Posterior vena cava (tissue), 2 donors: Measurements from ENCODE around the gene KLHL29. TPM values are rescaled to one million over a fixed set of nuclear protein-coding genes. Genes with fewer than 3 reads are reported as not detected.

Source experiments
- DNase-seq: peaks from one replicate; pipeline ENCODE4 v3.0.0-alpha.2; 2020; ENCODE audit warnings: low spot score
- intact Hi-C, 2 donors: fragments of 100-400 bp; cut with DNase I; formaldehyde crosslinking; loops; one replicate each; pipeline versions ENCODE4 v1.14.1 to v1.14.2; 2022 to 2023
- total RNA-seq, 2 donors: library from RNA; stranded (reverse); fragmentation: NEBNext Ultra II Directional; extraction: Animal tissue kit (Norgen Biotek cat#: 25700); gene quantifications; one replicate each; pipeline ENCODE4 v1.2.1, GENCODE V29; 2021
- donor health status: DM: yes; HTN: yes; CAD: no.
- donor health status: DM: yes; HTN: yes; CAD: no.

KLHL29 gene
- total RNA-seq, 2 donors from 2014 or later, result 9.9 to 10.6 TPM

DNA sequence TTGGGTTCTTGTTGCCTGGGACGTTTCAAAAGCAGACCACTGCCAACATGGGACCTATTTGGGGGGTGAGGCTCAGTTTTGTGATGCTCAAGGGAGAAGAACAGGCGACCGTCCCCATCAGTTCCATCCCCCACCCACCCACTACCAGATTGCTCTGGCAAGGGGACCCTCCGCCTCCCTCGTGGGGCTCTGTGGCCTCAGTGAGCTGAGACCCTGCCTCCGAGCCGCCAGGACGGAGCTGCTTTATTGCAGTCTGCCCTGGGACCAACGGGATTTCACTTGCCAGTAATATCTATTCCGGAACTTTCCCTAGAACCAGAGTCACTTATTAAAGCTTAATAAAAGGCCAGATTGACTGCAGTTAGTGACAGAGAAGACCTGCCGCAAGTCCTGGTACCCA, 146.3 kb downstream of the KLHL29 start:
- intact Hi-C loops, result no loop called here

DNA sequence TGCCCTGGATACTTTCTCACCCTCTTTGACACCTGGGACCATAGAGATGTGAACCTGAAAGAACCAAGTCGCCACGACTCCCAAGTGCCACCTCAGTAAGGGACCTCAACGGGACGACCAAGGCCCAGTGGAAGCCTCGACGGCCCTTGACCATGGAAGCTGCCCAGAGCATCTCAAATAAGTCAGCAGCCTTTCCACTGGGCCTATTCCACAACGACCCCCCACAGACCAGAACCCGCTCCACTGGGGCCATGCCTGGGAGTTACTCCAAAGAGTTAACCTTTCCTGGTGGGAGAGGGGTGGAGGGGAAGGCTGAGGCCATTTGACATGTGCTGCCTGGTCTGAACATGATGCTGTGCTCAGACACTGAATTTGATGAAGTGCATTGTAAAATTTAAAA, 146.9 kb downstream of the KLHL29 start:
- no peak for DNase-seq
- intact Hi-C loops, result no loop called here

More for the DNA sequence above, 146.3 kb downstream of the KLHL29 start:
- no peak for DNase-seq

DNA sequence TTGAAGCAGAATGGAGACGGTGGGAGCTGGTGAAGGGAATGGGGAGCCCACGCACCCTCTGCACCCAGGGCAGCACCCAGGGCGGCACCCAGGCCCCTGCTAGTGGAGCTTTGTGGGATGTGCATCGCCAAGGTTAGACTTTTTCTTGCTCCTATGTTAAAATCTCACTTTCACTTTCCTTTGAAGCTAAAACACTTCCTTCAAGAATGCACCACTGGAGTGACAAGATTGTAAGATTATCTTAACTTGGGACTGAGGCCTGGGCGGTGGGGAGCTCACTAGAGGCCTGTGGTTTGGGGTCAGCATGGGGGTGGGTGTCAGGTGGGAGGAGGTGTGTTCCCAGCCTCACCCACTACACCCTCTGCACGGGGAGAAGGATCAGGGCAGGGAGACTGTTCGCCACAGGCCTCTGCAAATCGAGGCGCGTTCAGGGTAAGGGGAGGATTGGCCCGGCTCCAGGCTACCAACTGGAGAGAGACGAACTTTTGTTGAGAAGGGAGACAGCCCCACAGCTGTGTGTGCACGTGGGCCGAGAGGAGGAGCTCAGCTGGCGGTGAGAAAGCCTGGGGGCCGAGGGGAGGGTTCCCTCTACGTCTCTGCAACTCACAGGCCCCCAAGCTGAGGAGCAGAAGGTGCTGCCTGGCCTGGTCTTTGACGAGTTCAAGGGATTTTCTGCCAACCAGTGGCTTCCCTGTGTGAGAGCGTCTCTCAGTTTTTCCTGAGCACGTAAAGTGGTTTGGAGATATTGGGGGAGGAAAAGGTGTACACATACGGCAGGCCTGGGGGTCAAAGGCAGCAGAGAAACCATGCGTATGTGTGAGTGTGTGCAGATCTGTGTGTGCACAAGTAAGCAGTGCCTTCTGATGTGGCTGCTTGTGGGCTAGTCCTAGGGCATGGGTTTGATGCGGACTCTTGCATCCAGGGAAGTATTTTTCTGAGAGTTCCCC, 147.7 kb downstream of the KLHL29 start:
- no peak for DNase-seq
- intact Hi-C loops, result no loop called here

- no peak for DNase-seq
- intact Hi-C loops, result no loop called here
These were observed 148.3 kb downstream of the KLHL29 start for GRCh38 chr2:23533338-23533695.

DNA sequence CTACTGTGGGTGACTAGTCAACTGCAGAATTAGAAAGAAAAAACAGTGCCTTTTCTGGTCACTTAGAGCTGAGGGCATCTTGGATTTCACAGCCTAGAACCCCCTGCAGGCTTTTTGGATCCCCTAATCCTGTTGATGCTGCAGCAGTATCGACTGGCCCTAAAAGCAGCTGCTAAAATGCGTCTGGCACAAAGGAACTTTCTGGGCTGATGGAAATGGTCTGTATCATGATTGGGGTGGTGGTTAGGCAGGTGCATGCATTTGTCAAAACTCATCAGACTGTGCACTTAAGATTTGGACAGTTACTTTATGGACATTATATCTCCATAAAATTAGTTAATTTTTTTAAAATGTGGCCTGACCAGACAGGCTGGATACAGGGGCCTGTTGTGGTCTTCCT, 149.8 kb downstream of the KLHL29 start:
- DNase-seq, result no peak
- intact Hi-C loops, result no loop called here

DNA sequence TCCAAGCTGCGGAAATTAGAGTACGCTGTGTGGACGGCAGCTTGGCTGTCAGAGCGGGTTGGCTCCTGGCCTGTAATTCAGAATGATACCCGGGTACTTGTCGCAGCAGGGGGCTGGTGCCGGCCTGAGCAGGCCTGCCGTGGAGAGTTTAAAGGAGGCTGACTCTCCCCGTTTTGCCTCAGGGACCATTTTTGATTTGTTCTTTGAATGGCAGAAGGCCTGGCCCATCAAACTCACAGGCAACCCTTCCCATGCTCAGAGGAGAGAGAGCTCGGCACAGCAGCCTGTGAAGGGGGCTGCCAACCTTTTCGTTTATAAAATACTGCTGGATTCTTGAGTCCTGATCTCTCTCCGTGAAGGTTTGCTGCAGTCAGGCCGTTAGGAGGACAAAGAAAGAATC, 151.3 kb downstream of the KLHL29 start:
- DNase-seq, result no peak
- intact Hi-C loops, result no loop called here

DNA sequence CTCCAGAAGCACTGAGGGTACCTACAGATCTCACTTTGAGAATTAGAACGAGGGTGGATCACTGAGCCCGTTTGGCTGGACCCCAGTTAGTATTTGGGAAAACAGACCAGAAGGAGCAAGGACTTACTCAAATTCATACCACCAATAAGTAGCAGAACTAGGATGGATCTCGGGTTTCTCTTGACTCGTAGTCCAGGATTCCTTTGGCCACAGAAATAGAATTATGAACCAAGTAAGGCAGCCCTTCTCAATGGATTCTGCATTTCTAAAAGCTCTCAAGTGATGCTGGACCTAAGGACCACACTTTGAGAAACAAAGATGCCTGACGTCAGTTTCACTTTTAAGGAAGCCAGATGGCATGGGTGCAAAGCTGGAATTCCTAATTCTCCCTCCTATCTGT, 153.0 kb downstream of the KLHL29 start:
- intact Hi-C loops, result no loop called here

GRCh38 chr2:23538566-23538965, 153.6 kb downstream of the KLHL29 start:
- no peak for DNase-seq
- intact Hi-C loops, result no loop called here

More for the DNA sequence above, 153.0 kb downstream of the KLHL29 start:
- no peak for DNase-seq

GRCh38 chr2:23540804-23541360, 155.9 kb downstream of the KLHL29 start:
- intact Hi-C loops, result no loop called here
- no peak for DNase-seq

- DNase-seq, result no peak
These were observed 156.7 kb downstream of the KLHL29 start for GRCh38 chr2:23541503-23542229.

GRCh38 chr2:23542230-23542789, 157.3 kb downstream of the KLHL29 start:
- DNase-seq, result peak; percentile 56
- intact Hi-C loops, result no loop called here

More at GRCh38 chr2:23541503-23542229, 156.7 kb downstream of the KLHL29 start:
- intact Hi-C loops, result no loop called here

- DNase-seq, result peak; percentile 59
- intact Hi-C loops, result no loop called here
These were observed 158.3 kb downstream of the KLHL29 start for GRCh38 chr2:23543302-23543701.

DNA sequence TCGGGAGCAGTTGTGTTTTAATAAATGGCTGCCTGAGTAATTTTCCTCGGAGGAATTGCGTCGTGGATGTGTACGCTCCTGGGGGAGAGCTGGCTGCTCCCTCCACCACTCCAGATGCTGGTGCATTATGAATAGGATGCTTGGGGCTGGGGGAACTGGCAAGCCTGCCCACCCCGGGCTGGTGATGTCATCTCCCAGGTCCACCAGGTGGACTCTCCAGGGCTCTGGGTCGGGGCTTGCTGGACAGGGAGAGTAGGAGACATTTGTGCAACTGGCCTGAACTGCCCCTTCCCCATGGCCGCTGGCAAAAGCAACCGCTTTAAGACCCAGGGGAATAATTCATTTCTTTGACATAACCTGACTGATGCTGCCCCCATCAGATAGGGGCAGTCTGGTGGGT, 158.7 kb downstream of the KLHL29 start:
- intact Hi-C loops, result no loop called here

DNA sequence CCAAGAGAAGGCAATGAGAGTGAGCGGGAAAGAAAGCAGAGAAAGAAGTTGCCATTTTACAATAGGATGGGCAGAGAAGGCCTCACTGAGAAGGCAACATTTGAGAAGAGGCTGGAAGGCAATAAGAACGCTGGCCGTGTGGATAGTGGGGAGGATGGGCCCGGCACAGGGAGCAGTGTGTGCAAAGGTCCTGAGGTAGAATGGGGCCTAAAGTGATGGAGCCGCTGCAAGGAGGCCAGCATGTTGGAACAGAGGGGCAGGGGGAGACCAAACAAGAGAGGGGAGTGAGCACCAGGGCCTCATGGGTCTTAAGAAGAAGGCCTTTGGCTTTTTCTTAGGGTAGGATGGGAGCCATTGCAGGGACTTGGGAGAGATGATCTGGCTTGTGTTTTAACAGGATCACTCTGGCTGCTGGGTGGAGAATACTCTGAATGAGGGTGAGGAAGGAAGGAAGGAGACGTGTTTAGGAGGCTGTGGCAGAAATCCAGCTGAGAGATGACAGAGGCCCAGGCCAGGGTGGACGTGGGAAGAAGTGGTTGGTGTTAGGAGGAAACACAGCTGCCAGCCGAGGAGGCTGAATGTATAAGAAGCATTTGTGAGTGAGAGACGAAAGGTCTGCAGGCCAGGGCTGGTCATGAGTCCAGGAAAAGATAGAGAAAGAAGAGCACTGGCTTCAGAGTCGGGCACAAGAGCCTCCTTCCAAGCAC, 159.8 kb downstream of the KLHL29 start:
- intact Hi-C loops, result no loop called here

More for the DNA sequence above, 158.7 kb downstream of the KLHL29 start:
- no peak for DNase-seq

GRCh38 chr2:23545396-23545795, 160.4 kb downstream of the KLHL29 start:
- intact Hi-C loops, result no loop called here
- no peak for DNase-seq

More for the DNA sequence above, 159.8 kb downstream of the KLHL29 start:
- no peak for DNase-seq

GRCh38 chr2:23545811-23546210, 160.8 kb downstream of the KLHL29 start:
- DNase-seq, result no peak
- intact Hi-C loops, result no loop called here

GRCh38 chr2:23546913-23547312, 161.9 kb downstream of the KLHL29 start:
- DNase-seq, result no peak
- intact Hi-C loops, result no loop called here

DNA sequence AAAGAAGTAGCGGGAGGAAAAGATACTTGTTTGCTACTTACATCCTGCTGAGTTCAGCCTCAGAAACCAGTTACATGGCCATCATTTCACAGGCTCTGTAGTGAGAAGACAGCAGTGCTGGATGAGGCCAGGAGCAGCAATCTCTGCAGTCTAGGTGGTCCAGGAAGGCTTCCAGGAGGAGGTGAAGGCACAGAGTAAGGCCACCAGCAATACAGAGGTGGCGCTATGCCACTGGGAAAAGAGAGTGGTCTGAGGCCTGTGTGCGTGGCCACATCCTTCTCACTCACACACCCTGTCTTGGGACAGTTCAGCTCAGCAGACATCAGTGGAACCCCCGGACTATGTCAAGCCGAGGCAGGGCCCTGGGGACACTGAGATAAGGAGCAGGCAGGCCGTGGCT, 162.7 kb downstream of the KLHL29 start:
- DNase-seq, result no peak
- intact Hi-C loops, result no loop called here

GRCh38 chr2:23548143-23548769, 163.3 kb downstream of the KLHL29 start:
- no peak for DNase-seq
- intact Hi-C loops, result no loop called here
